ENCODE measurements around the gene IQCB1.

DNA sequence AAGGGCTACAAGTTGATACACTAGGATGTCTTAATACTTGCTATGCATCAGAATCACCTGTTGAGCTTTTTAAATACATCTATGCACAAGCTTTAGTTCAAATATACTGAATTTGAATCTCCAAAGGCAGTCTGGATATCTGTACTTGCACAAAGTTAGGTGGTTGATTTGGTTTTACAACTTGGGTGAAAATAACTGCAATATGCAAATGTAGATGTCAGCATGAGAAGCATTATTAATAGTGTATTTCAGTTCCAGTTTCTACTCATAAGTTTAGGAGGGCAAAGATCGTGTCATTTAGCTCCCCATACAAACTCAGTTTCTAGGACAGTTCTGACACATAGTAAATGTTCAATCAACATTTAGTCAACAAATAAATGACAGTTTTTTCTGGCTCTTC, 25.6 kb downstream of the IQCB1 start:
- TF ChIP-seq POLR2AphosphoS5 (IDR thresholded peaks at IDR 0.05), result no peak
- TF ChIP-seq, protein P1, sequence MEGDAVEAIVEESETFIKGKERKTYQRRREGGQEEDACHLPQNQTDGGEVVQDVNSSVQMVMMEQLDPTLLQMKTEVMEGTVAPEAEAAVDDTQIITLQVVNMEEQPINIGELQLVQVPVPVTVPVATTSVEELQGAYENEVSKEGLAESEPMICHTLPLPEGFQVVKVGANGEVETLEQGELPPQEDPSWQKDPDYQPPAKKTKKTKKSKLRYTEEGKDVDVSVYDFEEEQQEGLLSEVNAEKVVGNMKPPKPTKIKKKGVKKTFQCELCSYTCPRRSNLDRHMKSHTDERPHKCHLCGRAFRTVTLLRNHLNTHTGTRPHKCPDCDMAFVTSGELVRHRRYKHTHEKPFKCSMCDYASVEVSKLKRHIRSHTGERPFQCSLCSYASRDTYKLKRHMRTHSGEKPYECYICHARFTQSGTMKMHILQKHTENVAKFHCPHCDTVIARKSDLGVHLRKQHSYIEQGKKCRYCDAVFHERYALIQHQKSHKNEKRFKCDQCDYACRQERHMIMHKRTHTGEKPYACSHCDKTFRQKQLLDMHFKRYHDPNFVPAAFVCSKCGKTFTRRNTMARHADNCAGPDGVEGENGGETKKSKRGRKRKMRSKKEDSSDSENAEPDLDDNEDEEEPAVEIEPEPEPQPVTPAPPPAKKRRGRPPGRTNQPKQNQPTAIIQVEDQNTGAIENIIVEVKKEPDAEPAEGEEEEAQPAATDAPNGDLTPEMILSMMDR (IDR thresholded peaks at IDR 0.05), result no peak
- no peak for TF ChIP-seq POLR2A (IDR thresholded peaks at IDR 0.05)

Measured in sigmoid colon (tissue), 4 donors.